Cerebellar cortex (tissue), 1 donor: ENCODE measurements around the gene PTPRG.
"Not testable (repeated sequence)": the region's sequence is repeated elsewhere in the genome, so short reads cannot be mapped to it uniquely, and the experiment has no call there.

Experiments
- DNase-seq: peaks from one replicate; pipeline ENCODE4 v3.0.0-alpha.2; 2015; ENCODE audit warnings: low spot score

Gene PTPRG

GRCh38 chr3:61725851-61726333 is 164.5 kb downstream of the PTPRG start:
- no peak for DNase-seq

GRCh38 chr3:61727435-61727834 is 166.1 kb downstream of the PTPRG start:
- DNase-seq: no peak

GRCh38 chr3:61729038-61729634 is 167.8 kb downstream of the PTPRG start:
- no peak for DNase-seq

GRCh38 chr3:61730056-61730455 is 168.7 kb downstream of the PTPRG start:
- DNase-seq: no peak

GRCh38 chr3:61730577-61731231 is 169.3 kb downstream of the PTPRG start:
- DNase-seq: no peak

- DNase-seq: no peak
Measured at GRCh38 chr3:61733000-61733399, 171.6 kb downstream of the PTPRG start.

- DNase-seq: no peak
Measured at GRCh38 chr3:61733876-61734275, 172.5 kb downstream of the PTPRG start.

GRCh38 chr3:61734749-61735686 is 173.6 kb downstream of the PTPRG start:
- no peak for DNase-seq

GRCh38 chr3:61736506-61736905 is 175.1 kb downstream of the PTPRG start:
- no peak for DNase-seq

- no peak for DNase-seq
Measured at GRCh38 chr3:61739640-61740039, 178.3 kb downstream of the PTPRG start.

GRCh38 chr3:61740494-61740893 is 179.1 kb downstream of the PTPRG start:
- DNase-seq: no peak

GRCh38 chr3:61741551-61741950 is 180.2 kb downstream of the PTPRG start:
- DNase-seq: no peak

GRCh38 chr3:61742006-61742405 is 180.6 kb downstream of the PTPRG start:
- DNase-seq: no peak

- no peak for DNase-seq
Measured at GRCh38 chr3:61743067-61743466, 181.7 kb downstream of the PTPRG start.

GRCh38 chr3:61743686-61744242 is 182.4 kb downstream of the PTPRG start:
- DNase-seq: no peak

- no peak for DNase-seq
Measured at GRCh38 chr3:61748288-61748687, 186.9 kb downstream of the PTPRG start.

GRCh38 chr3:61750766-61751165 is 189.4 kb downstream of the PTPRG start:
- DNase-seq: no peak

GRCh38 chr3:61758839-61759238 is 197.5 kb downstream of the PTPRG start:
- DNase-seq: no peak

- not testable (repeated sequence) for DNase-seq
Measured at GRCh38 chr3:61760783-61761182, 199.4 kb downstream of the PTPRG start.

GRCh38 chr3:61761694-61762430 is 200.5 kb downstream of the PTPRG start:
- no peak for DNase-seq

- DNase-seq: no peak
Measured at GRCh38 chr3:61765157-61765876, 203.9 kb downstream of the PTPRG start.
